Fibroblast of villous mesenchyme (primary cell): ENCODE measurements around the gene PAFAH2. TPM values are rescaled to one million over a fixed set of nuclear protein-coding genes. Genes with fewer than 3 reads are reported as not detected.
"Not testable (repeated sequence)": the region's sequence is repeated elsewhere in the genome, so short reads cannot be mapped to it uniquely, and the experiment has no call there.

Experiments used
- DNase-seq: peaks from one replicate; pipeline ENCODE4 v3.0.0-alpha.2; 2010; ENCODE audit warnings: low read depth
- H3K4me3 ChIP-seq: 2 replicates; pipeline ENCODE4 v1.5.1; 2011; ENCODE audit warnings: low read depth, mild to moderate bottlenecking, low read length
- CTCF ChIP-seq: IDR thresholded peaks from 2 replicates; pipeline ENCODE4 v1.5.1; 2012; ENCODE audit warnings: low read depth, mild to moderate bottlenecking, low read length; ENCODE audit not compliant: insufficient read depth
- total RNA-seq: library from RNA; depleted of rRNA; stranded (reverse); fragments of >200 nt; gene quantifications from 2 replicates; pipeline ENCODE4 v1.2.3, GENCODE V29; 2012

PAFAH2 gene
- total RNA-seq, 1 donor, result 11.2 TPM

- peak; percentile 40 for DNase-seq
- H3K4me3 ChIP-seq, result no peak overlapping the region
- no peak for TF ChIP-seq CTCF
Observed at GRCh38 chr1:25952841-25953401, 44.9 kb downstream of the PAFAH2 start.

- no peak overlapping the region for H3K4me3 ChIP-seq
- no peak for TF ChIP-seq CTCF
- no peak for DNase-seq
Observed at GRCh38 chr1:25948641-25949040, 49.2 kb downstream of the PAFAH2 start.

GRCh38 chr1:25947027-25947426 lies 50.8 kb downstream of the PAFAH2 start:
- no peak overlapping the region for H3K4me3 ChIP-seq
- TF ChIP-seq CTCF, result no peak
- no peak for DNase-seq

- no peak for DNase-seq
- H3K4me3 ChIP-seq, result no peak overlapping the region
- TF ChIP-seq CTCF, result no peak
Observed at GRCh38 chr1:25945761-25946160, 52.1 kb downstream of the PAFAH2 start.

- TF ChIP-seq CTCF, result no peak
- H3K4me3 ChIP-seq, result no peak overlapping the region
- DNase-seq, result peak; percentile 45
Observed at GRCh38 chr1:25944986-25945385, 52.9 kb downstream of the PAFAH2 start.

- H3K4me3 ChIP-seq, DNase-seq: not testable (repeated sequence)
Observed at GRCh38 chr1:25943511-25943910, 54.4 kb downstream of the PAFAH2 start.

GRCh38 chr1:25936947-25937346 lies 60.9 kb downstream of the PAFAH2 start:
- DNase-seq, result no peak
- TF ChIP-seq CTCF, result no peak
- H3K4me3 ChIP-seq, result no peak overlapping the region
